GM12891 (cell line): ENCODE results near the gene TRIP12.
"Not testable (repeated sequence)": the region's sequence is repeated elsewhere in the genome, so short reads cannot be mapped to it uniquely, and the experiment has no call there.

Experiments
- PAX5 ChIP-seq: IDR thresholded peaks from 2 replicates; pipeline ENCODE4 v1.6.1; 2011; ENCODE audit warnings: low read length, moderate library complexity, mild to moderate bottlenecking; ENCODE audit not compliant: insufficient read depth, severe bottlenecking
- POLR2A ChIP-seq: IDR thresholded peaks from 2 replicates; pipeline ENCODE4 v1.6.1; 2011; ENCODE audit warnings: low read depth, low read length, control low read depth
- POLR2AphosphoS5 ChIP-seq: IDR thresholded peaks from 2 replicates; pipeline ENCODE4 v1.6.1; 2011; ENCODE audit warnings: low read depth, low read length, control low read depth
- POU2F2 ChIP-seq: IDR thresholded peaks from 2 replicates; pipeline ENCODE4 v1.6.1; 2011; ENCODE audit warnings: low read depth, mild to moderate bottlenecking, control low read depth, low read length, moderate library complexity
- SPI1 ChIP-seq: IDR thresholded peaks from 2 replicates; pipeline ENCODE4 v1.6.1; 2011; ENCODE audit warnings: low read depth, low read length, control low read depth
- TAF1 ChIP-seq: IDR thresholded peaks from 2 replicates; pipeline ENCODE4 v1.6.1; 2011; ENCODE audit warnings: low read depth, low read length, control low read depth

GRCh38 chr2:229924541-229924940 is 2.7 kb upstream of the TRIP12 start:
- not testable (repeated sequence) for TF ChIP-seq POLR2A, TAF1, POLR2AphosphoS5, PAX5, SPI1, POU2F2
